ENCODE measurements around the gene AKAP9.
"Not testable (repeated sequence)": the region's sequence is repeated elsewhere in the genome, so short reads cannot be mapped to it uniquely, and the experiment has no call there.

Gene AKAP9

GRCh38 chr7:92025260-92025659 is 84.6 kb downstream of the AKAP9 start:
- no peak for DNase-seq

- not testable (repeated sequence) for DNase-seq
These were observed 86.0 kb downstream of the AKAP9 start for GRCh38 chr7:92026635-92027034.

GRCh38 chr7:92027128-92027527 is 86.5 kb downstream of the AKAP9 start:
- DNase-seq, result not testable (repeated sequence)

GRCh38 chr7:92028226-92028625 is 87.6 kb downstream of the AKAP9 start:
- DNase-seq, result no peak

GRCh38 chr7:92028686-92029085 is 88.0 kb downstream of the AKAP9 start:
- no peak for DNase-seq

- DNase-seq, result no peak
These were observed 93.5 kb downstream of the AKAP9 start for GRCh38 chr7:92034116-92034515.

- DNase-seq, result no peak
These were observed 94.9 kb downstream of the AKAP9 start for GRCh38 chr7:92035576-92035975.

- DNase-seq, result no peak
These were observed 99.2 kb downstream of the AKAP9 start for GRCh38 chr7:92039900-92040299.

GRCh38 chr7:92042056-92042737 is 101.5 kb downstream of the AKAP9 start:
- DNase-seq, result no peak

GRCh38 chr7:92043098-92043497 is 102.4 kb downstream of the AKAP9 start:
- DNase-seq, result no peak

- DNase-seq, result no peak
These were observed 103.0 kb downstream of the AKAP9 start for GRCh38 chr7:92043637-92044036.

GRCh38 chr7:92044148-92044547 is 103.5 kb downstream of the AKAP9 start:
- no peak for DNase-seq

- DNase-seq, result no peak
These were observed 104.3 kb downstream of the AKAP9 start for GRCh38 chr7:92044940-92045339.

GRCh38 chr7:92051655-92052054 is 111.0 kb downstream of the AKAP9 start:
- no peak for DNase-seq

- no peak for DNase-seq
These were observed 111.5 kb downstream of the AKAP9 start for GRCh38 chr7:92052159-92052558.

- DNase-seq, result no peak
These were observed 112.0 kb downstream of the AKAP9 start for GRCh38 chr7:92052684-92053083.

- DNase-seq, result no peak
These were observed 112.7 kb downstream of the AKAP9 start for GRCh38 chr7:92053312-92053711.

GRCh38 chr7:92056286-92056685 is 115.6 kb downstream of the AKAP9 start:
- no peak for DNase-seq

GRCh38 chr7:92057375-92057774 is 116.7 kb downstream of the AKAP9 start:
- no peak for DNase-seq

GRCh38 chr7:92058040-92058439 is 117.4 kb downstream of the AKAP9 start:
- DNase-seq, result peak; percentile 22

GRCh38 chr7:92058899-92059298 is 118.2 kb downstream of the AKAP9 start:
- DNase-seq, result no peak

- no peak for DNase-seq
These were observed 120.5 kb downstream of the AKAP9 start for GRCh38 chr7:92061154-92061553.

GRCh38 chr7:92064438-92065029 is 123.9 kb downstream of the AKAP9 start:
- no peak for DNase-seq

GRCh38 chr7:92071032-92071431 is 130.4 kb downstream of the AKAP9 start:
- DNase-seq, result no peak

- no peak for DNase-seq
These were observed 131.5 kb downstream of the AKAP9 start for GRCh38 chr7:92072121-92072520.

All from activated CD4-positive, alpha-beta T cell treated with anti-CD3 and anti-CD28 coated beads, Interleukin-2, amount 50 U/mL, for 16 hours (primary cell).